Thymus (tissue), 11 donors: Measurements from ENCODE around the gene PARP6. TPM values are rescaled to one million over a fixed set of nuclear protein-coding genes. Genes with fewer than 3 reads are reported as not detected.

ENCODE experiments used
- DNase-seq, 9 donors: peaks; one replicate each; pipeline ENCODE4 v3.0.0-alpha.2; 2013; ENCODE audit warnings: low spot score in 9 of 9, low read depth in 6 of 9, missing footprints in 1 of 9
- H3K27ac ChIP-seq, 2 donors: one replicate each; pipeline ENCODE4 v1.5.1; 2013; ENCODE audit warnings: control low read depth in 1 of 2, low read depth in 1 of 2, low read length in 1 of 2, mild to moderate bottlenecking in 1 of 2, moderate library complexity in 1 of 2
- H3K27me3 ChIP-seq, 2 donors: one replicate each; pipeline ENCODE4 v1.5.1; 2013; ENCODE audit warnings: low read length in 1 of 2; ENCODE audit not compliant: control insufficient read depth in 2 of 2, insufficient read depth in 1 of 2
- H3K36me3 ChIP-seq, 2 donors: one replicate each; pipeline ENCODE4 v1.5.1; 2013; ENCODE audit warnings: low read length in 1 of 2, mild to moderate bottlenecking in 1 of 2, moderate library complexity in 1 of 2; ENCODE audit not compliant: control insufficient read depth in 2 of 2, insufficient read depth in 2 of 2
- H3K4me1 ChIP-seq, 2 donors: one replicate each; pipeline ENCODE4 v1.5.1; 2013; ENCODE audit warnings: low read length in 2 of 2; ENCODE audit not compliant: control insufficient read depth in 2 of 2, insufficient read depth in 2 of 2
- H3K4me3 ChIP-seq, 2 donors: one replicate each; pipeline ENCODE4 v1.5.1; 2013; ENCODE audit warnings: low read length in 2 of 2, control low read depth in 1 of 2, mild to moderate bottlenecking in 1 of 2
- H3K9me3 ChIP-seq, 2 donors: one replicate each; pipeline ENCODE4 v1.5.1; 2013; ENCODE audit warnings: low read length in 1 of 2, mild to moderate bottlenecking in 1 of 2; ENCODE audit not compliant: control insufficient read depth in 2 of 2, insufficient read depth in 1 of 2
- WGBS: extraction: QIAGEN DNeasy Blood & Tissue Kit; methylation state at CpG from one replicate; pipeline ENCODE4 v1.1.7; 2013; 5-methylcytosine and 5-hydroxymethylcytosine counted together
- polyA plus RNA-seq: library from polyadenylated mRNA; stranded (reverse); fragments of 200-250 nt; gene quantifications from one replicate; pipeline ENCODE4 v1.2.3, GENCODE V29; 2013
- total RNA-seq: library from RNA; stranded (reverse); fragments of 120-200 nt; gene quantifications from one replicate; pipeline ENCODE4 v1.2.4, GENCODE V29; 2013
- donor health status: healthy.

The PARP6 gene
- total and polyA plus RNA-seq, 2 donors, result 40.5 to 125 TPM

DNA sequence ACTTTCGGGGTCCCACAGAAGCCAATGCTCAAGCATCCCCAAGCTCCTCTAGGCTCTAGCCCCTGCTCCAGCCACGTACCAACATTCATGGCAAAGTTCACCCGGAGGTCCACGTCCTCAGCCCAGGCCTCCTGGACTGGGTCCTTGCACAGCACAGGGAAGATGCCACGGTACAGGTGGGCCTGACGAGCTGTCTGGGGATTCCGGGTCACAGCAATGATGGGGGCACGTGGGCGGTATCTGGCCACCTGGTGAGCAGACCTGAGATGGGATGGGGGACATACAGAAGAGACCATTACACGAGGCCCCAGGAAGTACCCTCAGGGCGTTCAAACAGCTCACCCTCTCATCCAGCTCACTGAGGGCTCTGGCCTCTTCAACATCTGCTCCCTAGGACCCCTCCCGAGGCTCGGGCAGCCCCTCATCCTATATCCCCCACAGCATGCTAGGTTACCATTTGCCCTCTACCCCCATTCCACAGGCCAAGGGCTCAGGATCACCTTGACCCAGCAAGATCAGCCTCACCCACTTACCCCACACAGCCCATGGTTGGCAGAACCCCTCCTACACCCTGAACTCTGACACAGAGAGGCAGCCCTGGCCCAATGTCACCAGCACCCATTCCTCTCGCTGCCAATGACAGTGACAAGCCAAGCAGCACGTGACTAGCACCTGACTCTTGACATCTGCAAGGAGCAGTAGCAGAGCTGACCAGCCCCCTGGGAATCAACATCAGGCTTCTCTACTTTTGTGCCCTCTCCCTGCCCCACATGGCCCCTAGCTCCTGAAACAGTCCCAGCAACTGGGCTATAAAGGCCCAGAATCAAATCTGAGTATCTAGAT is 71.7 kb downstream of the PARP6 start:
- Histone ChIP-seq H3K9me3 (no peaks in the 10 kb centered on the region), H3K4me1 (peaks cover 9 to 22% of the 10 kb centered on the region in 2 donors), H3K27ac (peak overlapping the region in 1 of 2 donors; percentile 62), H3K36me3 (peaks cover 73 to 74% of the 10 kb centered on the region in 2 donors), H3K27me3 (peaks cover 20 to 31% of the 10 kb centered on the region in 2 donors), H3K4me3 (no peak overlapping the region)
- DNase-seq, result peak in 1 of 9 donors; percentile 4
- 97% methylated on average over 15 of the region's 15 CpGs for WGBS

DNA sequence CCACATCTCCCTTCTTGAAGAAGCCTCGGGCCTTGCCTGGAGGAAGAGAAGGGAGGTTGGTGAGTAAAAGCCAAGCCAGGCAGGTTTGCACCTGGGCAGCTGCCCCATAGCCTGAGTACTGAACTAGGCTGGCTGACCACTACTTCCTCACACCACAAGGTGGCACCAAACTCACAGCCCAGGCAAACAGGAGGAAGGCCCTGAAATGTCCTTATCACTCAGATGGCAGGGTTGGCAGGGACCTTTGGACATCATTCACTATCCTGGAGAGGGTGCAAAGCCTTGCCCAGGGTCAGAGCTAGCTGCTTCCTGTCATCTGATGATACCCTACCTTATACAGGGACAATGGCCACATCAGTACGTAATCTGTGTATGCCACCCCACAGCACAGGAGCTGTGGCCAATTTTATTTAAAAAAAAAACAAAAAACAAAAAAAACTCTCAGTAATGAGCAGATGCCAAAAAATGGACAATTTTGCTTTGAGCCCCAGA is 72.6 kb downstream of the PARP6 start:
- no peak overlapping the region for H3K27ac ChIP-seq
- peak; percentile 31 to 81 (median 64) for DNase-seq
- H3K36me3 ChIP-seq, result peaks cover 64 to 65% of the 10 kb centered on the region in 2 donors
- WGBS, result 77% methylated on average over 2 of the region's 2 CpGs
- peaks cover 9 to 22% of the 10 kb centered on the region in 2 donors for H3K4me1 ChIP-seq
- H3K4me3 ChIP-seq, result no peak overlapping the region
- H3K27me3 ChIP-seq, result peaks cover 20 to 38% of the 10 kb centered on the region in 2 donors
- H3K9me3 ChIP-seq, result no peaks in the 10 kb centered on the region

DNA sequence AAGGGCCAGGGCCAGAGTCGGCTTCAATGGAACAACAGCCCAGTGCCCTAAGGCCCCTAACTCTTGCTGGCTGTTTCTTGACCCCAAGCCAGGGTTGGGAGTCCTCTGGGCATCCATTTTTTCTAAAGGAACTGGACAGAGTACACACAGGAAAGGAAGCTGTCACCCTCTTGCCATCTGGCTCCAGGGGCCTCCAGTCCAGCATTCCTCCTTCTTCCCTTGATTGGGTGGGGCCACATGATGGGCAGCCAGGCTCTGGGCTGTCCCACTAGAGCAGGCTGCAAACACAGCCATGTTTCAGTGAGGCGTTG is 73.2 kb downstream of the PARP6 start:
- Histone ChIP-seq H3K27ac (no peak overlapping the region), H3K36me3 (peaks cover 58 to 61% of the 10 kb centered on the region in 2 donors), H3K27me3 (peaks cover 20 to 38% of the 10 kb centered on the region in 2 donors), H3K4me3 (no peak overlapping the region), H3K9me3 (no peaks in the 10 kb centered on the region), H3K4me1 (peaks cover 9 to 22% of the 10 kb centered on the region in 2 donors)
- 97% methylated on average over 2 of the region's 2 CpGs for WGBS
- DNase-seq, result no peak

- H3K36me3 ChIP-seq, result peaks cover 55% of the 10 kb centered on the region in 2 donors
- peaks cover 9 to 22% of the 10 kb centered on the region in 2 donors for H3K4me1 ChIP-seq
These were observed 73.8 kb downstream of the PARP6 start for GRCh38 chr15:72198356-72199204.

DNA sequence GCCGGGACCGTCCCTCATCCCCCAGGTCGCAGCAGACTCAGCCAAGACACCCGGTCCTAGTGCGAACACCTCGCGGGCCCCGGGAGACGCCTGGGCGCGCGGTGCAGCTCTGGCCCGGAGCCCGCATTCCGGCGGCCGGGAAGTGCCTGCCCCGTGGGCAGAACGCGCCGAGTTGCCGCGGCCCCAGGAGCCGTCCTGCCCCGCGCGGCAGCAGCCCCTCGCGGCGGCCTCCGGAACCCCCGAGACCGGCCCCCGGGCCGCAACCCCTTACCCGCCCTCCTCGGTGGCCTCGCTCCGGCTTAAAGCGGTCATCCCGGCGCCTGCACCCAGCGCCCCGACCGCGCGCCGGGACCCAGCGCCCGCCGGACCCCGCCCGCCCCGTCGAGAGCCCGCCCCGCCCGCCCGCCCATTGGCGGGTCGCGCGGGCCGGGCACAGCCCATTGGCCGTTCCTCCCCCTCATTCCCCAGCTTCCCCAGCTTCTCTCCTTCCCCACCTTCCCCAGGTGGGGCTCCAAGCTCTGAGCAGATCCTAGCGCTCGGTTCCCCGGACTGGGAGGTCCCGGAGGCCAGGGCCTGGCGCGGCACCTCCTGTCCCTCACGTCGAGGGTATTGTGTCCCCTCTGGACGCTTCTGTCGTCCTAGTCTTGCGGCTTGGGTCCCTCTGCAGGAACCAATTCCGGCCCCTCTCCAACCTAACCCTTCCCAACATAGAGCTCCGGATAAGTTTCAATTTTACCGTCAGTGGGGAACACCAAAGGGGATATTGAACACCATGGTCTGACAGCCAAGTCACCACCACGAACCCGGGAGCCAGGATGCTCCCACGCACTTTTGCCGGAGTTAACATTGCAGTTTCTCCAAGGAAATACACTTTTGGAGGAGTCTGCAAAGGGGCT is 74.6 kb downstream of the PARP6 start, which contains the start of gene GRAMD2A:
Gene GRAMD2A (minus strand): TSS at position 328 of the 896 bp plus-strand sequence.
- Histone ChIP-seq H3K27me3 (peaks cover 20 to 40% of the 10 kb centered on the region in 2 donors), H3K4me3 (peak within 1 kb of the TSS in 1 of 2 donors; percentile 35), H3K36me3 (peaks cover 46% of the 10 kb centered on the region in 2 donors), H3K27ac (no peak within 1 kb of the TSS), H3K9me3 (no peaks in the 10 kb centered on the region), H3K4me1 (peaks cover 9 to 18% of the 10 kb centered on the region in 2 donors)
- 21% methylated on average over 83 of the region's 83 CpGs for WGBS
- DNase-seq, result peak in 1 of 9 donors; percentile 10

More at GRCh38 chr15:72198356-72199204, 73.8 kb downstream of the PARP6 start:
- Histone ChIP-seq H3K4me3 (no peak overlapping the region), H3K9me3 (no peaks in the 10 kb centered on the region), H3K27me3 (peaks cover 20 to 40% of the 10 kb centered on the region in 2 donors), H3K27ac (no peak overlapping the region)
- DNase-seq, result peak in 1 of 9 donors; percentile 5
- 79% methylated on average over 11 of the region's 11 CpGs for WGBS

GRCh38 chr15:72197041-72197459 is 75.3 kb downstream of the PARP6 start:
- Histone ChIP-seq H3K27me3 (peaks cover 20 to 40% of the 10 kb centered on the region in 2 donors), H3K27ac (no peak overlapping the region), H3K4me1 (peaks cover 9 to 18% of the 10 kb centered on the region in 2 donors), H3K4me3 (peak overlapping the region in 1 of 2 donors; percentile 35), H3K36me3 (peaks cover 39 to 40% of the 10 kb centered on the region in 2 donors), H3K9me3 (no peaks in the 10 kb centered on the region)
- peak in 1 of 9 donors; percentile 8 for DNase-seq
- 29% methylated on average over 35 of the region's 35 CpGs for WGBS

GRCh38 chr15:72196409-72197040 is 75.8 kb downstream of the PARP6 start:
- no peaks in the 10 kb centered on the region for H3K9me3 ChIP-seq
- DNase-seq, result no peak
- WGBS, result 95% methylated on average over 13 of the region's 13 CpGs
- H3K4me3 ChIP-seq, result no peak overlapping the region
- no peak overlapping the region for H3K27ac ChIP-seq
- H3K4me1 ChIP-seq, result peaks cover 6 to 14% of the 10 kb centered on the region in 2 donors
- H3K27me3 ChIP-seq, result peaks cover 20 to 40% of the 10 kb centered on the region in 2 donors
- peaks cover 35% of the 10 kb centered on the region in 2 donors for H3K36me3 ChIP-seq

DNA sequence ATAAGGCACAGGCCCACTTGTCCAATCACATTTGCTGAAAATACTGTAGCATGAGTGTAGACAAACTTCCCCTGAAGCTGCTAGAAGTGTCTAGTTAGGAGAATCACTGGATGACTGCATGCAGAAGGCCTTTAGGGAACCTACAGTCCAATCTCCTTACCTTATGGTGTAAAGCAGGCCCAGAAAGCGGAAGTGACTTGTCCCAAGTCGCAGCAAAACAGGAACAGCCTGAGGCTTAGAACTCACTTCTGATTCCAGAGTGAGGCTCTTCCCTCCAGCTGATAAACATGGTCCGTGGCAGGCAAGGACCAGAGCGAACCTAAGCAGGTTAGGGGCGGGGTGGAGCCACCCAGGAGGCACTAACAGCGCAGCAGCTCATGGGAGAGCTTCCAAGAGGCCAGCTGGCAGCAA is 77.2 kb downstream of the PARP6 start:
- DNase-seq, result peak in 1 of 9 donors; percentile 30
- H3K9me3 ChIP-seq, result no peaks in the 10 kb centered on the region
- H3K4me1 ChIP-seq, result peaks cover 0 to under 1% of the 10 kb centered on the region in 2 donors

More for the DNA sequence above, 77.2 kb downstream of the PARP6 start:
- H3K27me3 ChIP-seq, result peaks cover 20 to 40% of the 10 kb centered on the region in 2 donors
- H3K27ac ChIP-seq, result no peak overlapping the region
- 46% methylated on average over 6 of the region's 6 CpGs for WGBS
- H3K36me3 ChIP-seq, result peaks cover 20% of the 10 kb centered on the region in 2 donors
- no peak overlapping the region for H3K4me3 ChIP-seq
